Activated CD8-positive, alpha-beta memory T cell treated with anti-CD3 and anti-CD28 coated beads, Interleukin-2, amount 50 U/mL, for 48 hours (primary cell): Measurements from ENCODE around the gene NUDT2.

ENCODE experiments used
- DNase-seq: peaks from one replicate; pipeline ENCODE4 v3.0.0-alpha.2; 2020

The NUDT2 gene

DNA sequence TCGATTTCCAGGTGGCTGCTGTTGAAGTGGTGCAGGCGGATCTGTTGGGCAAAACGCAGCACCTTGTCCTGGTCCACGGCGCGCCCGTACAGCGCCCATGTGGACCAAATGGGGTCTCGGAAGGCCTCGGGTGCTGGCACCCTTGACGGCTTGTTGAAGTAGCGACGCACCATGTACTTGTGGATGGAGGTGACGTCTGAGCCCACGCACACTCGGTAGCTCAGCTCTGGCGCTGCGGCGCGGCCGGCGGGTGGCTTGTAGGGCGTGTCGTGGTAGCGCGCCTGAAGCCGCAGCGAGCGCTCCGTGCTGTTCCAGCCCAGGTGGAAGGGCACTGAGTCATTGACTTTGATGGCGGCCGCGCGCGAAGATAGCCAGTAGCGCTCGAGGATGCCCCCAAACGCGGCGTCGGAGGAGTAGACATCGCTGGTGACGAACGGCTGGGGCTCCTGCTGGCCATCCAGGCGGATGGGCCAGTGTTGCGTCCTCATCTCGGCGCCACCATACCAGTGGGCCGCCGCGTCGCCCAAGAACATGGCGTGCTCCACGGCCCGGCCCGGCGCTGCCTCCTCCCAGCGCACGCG is 42.6 kb downstream of the NUDT2 start:
- no peak for DNase-seq

DNA sequence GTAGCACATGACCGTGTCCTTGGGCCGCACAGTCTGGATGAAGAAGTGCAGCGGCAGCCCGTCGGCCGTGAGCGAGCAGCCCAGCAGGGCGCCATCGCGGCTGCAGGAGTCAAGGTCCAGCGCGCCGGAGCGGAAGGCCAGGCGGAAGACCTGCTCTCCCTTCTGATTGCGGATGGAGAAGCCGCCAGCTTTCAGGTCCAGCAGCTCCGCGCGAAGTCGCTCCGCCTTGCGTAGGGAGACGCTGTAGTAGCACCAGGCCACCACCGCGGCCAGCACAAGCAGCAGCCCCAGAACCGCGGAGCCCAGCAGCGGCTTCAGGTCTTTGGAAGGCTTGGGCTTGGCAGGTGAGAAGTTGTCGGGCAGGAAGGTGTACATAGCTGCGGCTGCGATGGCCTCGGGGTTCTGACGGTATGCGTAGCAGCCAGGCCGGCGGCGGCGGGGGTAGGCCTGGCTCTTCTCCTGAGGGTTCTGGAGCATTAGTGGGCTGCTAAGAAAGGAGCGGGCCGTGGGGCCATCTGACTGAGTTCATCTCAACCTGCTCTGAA is 43.2 kb downstream of the NUDT2 start:
- no peak for DNase-seq

DNA sequence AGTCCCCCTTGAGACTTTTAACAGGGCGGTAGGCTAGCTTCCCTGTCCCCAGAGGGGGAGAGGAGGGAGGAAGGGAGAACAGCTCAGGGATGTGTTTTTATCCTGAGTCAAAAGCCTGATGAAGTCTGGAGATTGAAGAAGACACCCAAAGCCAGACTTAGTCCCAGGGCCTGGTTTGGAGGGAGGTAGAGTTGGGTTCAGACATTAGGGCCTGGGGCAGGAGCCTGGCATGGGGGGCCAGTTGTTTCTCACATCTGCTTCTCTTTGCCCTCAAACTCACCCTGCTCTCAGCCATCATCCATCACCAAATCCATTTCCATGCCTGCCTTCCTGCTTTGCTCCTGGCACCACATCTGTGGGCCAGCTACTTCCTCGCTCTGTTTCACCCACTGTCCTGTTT is 44.4 kb downstream of the NUDT2 start:
- no peak for DNase-seq

DNA sequence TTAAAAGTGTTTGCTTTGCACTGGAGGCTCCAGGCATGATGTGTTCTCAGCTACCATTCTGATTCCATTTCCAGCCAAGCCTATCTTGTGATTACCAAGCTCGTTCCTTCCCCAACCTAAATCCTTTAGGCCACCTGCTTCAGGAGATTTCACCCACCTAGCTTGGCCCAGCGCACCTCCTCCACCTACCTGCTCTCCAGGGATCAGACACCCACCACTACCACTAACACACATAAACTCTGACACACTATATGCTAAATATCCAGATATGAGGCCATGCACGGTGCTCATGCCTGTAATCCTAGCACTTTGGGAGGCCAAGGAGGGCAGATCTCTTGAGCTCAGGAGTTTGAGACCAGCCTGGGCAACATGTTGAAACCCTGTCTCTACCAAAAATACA is 45.0 kb downstream of the NUDT2 start:
- no peak for DNase-seq

DNA sequence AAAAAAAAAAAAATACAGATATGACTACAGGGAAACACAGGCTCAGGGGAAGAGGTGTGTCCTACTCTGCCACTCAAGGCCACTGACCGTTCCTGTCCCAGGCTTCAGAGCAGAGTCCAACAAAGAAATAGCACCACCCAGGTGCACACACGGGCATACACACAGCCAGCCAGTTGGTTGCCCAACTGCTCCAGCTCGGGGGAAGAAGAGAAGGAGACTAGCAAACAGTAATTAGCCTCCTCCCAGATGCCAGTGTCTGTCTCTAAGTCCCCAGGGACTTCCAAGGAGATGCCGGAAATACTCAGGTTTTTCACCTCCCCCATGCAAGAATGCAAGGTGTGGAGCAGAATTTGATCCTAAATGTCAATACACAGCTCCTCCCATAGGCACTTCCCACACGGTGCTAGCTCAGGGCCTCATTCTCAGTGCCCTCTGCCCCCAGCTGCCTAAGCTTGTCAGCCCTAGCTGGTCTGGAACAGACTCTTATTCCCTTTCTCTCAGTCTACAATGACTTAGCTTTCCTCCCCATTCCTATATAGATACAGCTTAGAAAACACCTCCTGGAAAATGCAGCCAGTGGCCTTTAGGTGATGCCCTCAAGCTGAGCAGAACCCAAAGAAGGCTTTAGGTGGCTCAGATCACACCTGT is 45.7 kb downstream of the NUDT2 start:
- DNase-seq, result no peak

DNA sequence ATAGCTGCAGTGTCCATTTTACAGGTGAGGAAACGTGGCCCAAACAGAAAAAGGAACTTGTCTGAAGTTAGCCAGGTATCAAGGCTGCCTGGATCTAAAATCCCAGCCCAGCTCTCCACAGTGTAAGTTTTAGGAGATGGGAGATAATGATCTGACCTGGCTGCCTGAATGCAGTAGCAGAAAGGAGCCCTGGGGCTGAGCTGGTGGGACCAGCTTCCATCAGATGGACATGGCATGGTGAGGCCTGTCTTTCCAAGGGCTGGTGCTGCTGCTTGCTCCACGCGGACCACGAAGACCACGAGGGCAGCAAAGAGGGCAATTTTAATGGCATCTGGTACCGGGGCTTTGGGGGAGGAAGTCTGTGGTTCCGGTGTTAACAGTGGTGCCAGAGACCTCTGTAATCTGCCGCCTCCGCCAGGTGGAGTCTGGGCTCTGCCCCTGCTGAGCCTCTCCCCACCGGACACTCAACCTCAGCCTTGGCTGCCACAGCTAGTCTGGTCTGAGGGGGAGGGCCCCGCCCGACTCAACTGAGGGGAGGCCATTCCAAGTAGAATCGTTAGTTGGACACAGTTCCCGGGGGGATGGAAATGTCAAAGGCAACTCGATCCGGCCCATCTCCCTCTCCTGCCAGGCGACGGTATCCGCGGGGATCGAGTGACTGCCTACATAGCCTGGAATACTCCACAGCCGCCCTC is 46.7 kb downstream of the NUDT2 start:
- peak; percentile 75 for DNase-seq

DNA sequence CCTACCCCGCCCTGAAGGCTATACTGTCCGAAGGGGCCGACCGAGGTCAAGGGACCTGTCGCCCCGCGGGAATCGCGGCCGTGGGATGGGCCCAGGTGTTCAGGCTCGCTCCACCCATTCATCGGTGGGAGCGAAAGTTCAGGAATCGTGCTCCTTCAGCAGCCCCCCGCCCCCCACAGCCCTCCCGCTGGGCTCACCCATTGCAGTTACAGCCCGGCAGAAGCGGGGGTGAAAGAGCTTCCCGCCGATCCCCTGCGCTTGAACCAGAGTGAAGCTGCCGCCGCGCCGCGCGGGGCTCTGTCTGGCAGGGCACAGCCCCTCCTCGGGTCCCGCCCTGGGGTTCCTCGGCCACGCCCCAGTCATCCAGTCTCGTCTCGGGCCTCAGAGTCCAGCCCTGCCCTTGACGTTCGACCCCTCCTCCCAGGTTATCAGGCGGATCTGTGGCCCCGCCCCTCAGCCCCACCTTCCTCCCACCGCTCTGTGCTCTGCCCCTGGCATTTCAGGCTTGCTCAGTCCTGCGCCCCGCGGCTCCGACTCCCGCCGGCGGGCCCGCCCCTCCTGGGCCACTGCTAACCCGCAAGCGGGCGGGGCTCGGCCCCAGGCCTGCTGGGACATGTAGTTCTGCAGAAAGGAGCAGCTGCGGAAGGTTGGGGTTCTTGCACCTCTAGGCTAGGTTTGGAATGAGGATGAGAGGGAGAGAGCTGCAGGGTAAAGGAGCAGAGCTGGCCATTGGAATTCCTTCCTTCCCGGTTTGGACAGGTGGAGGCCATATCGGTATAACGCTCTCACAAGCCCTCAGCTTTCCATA is 47.4 kb downstream of the NUDT2 start, which contains the start of gene MYORG:
TSS of gene MYORG (minus strand) at position 303 of the 808 bp plus-strand sequence. CDS start 3,955 bp downstream, outside the sequence.
- peak; percentile 95 for DNase-seq

DNA sequence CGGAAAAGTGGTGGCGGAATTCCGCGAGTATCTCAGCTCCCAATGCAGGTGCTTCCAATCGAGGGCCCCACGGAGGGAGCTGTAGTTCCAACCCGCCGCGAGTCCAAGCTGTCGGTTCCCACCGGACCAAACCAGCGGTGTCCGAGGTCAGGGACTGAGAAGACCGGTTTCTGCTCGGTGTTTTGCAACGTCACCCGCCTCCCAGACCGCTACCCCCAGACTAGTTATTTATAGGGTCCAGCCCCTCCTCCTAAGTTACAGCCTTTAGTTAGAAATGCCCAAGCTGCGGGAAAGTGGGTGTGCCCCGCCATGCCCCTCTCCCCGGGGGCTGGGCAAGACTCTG is 48.0 kb downstream of the NUDT2 start:
- no peak for DNase-seq

DNA sequence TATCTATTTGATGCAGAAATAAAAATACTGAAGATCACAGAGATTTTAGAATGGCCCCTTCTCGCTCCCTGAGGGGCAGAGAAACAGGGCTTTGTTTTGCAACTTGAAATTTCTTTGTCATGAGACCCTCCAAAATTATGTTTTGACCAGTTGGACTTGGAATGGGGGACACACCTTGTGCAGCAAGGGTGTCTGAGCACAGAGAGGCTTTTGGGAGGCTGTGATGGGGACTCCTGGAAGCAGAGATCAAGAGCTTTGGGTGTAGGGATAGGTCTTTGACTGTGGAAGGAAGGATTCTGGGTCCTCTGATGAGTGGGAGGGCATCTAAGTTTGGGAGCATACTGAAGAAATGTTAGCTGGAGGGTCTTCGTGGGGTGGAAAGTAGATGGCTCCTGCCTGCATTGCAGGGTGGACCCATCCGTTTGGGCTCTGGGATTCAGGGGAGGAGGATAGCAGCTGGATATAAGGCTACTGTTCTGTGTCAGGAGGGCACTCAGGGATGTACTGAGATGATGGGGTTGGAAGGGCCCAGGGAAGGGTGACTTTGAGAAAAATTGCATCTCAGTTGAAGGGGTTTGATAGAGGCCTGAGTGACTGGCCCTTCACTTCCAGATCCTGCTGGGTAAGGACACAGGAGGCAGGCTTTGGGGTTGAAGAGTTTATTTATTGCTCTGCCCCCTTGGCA is 49.1 kb downstream of the NUDT2 start:
- no peak for DNase-seq

DNA sequence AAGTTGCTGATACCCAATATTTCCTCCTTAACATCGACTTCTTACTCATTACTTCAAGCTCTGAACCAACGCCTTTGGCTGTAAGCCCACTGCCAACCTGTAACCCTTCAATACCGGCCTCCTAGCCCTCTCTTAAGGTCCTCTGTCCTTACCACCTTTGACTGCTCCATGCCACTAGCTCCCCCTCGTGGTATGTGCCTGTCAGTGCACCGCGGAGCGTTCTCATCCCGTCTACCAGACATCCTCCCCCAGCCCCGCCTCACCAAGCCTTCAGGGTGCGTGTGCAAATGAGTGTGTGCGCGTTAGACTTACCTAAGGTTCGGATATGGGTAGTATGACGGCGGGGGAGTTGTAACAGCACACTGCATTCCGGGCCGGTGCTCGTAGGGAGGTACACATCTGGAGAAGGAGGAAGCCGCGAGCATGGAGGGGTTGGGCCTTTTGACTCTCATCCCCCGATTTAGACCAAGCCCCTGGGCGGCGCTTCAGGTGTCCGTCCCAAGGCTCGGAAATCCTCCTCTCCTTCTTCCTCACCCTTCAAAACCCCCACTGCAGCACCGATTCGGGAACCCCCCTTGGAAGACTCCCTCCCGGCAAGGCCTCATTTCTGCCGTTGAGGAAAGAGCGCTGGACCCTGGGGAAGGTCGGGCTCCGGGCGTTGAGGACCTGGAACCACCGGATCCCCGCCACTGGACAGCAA is 50.1 kb downstream of the NUDT2 start:
- DNase-seq, result peak; percentile 94

DNA sequence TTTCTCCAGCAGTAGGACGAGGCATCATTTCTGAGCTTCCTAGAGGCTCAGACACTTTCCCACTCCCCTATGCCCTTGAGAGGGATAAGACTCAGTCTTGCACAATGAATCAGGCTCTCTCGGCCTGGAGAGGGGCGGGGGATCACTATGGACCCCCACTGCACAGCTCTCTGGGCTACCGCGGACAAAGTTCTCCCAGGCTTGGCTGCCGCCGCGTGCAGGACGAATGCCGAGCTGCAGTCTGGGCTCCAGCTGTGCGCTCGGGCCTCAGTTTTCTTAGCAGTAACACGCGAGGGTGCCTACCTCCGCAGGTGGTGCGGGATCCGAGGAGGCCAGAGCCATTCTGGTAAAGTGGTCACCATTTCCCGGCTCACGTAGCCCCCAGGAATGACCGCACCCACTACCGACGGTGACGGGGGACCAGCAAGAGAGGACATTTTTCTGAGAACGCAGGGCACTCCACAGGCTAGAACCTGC is 50.7 kb downstream of the NUDT2 start:
- peak; percentile 63 for DNase-seq

DNA sequence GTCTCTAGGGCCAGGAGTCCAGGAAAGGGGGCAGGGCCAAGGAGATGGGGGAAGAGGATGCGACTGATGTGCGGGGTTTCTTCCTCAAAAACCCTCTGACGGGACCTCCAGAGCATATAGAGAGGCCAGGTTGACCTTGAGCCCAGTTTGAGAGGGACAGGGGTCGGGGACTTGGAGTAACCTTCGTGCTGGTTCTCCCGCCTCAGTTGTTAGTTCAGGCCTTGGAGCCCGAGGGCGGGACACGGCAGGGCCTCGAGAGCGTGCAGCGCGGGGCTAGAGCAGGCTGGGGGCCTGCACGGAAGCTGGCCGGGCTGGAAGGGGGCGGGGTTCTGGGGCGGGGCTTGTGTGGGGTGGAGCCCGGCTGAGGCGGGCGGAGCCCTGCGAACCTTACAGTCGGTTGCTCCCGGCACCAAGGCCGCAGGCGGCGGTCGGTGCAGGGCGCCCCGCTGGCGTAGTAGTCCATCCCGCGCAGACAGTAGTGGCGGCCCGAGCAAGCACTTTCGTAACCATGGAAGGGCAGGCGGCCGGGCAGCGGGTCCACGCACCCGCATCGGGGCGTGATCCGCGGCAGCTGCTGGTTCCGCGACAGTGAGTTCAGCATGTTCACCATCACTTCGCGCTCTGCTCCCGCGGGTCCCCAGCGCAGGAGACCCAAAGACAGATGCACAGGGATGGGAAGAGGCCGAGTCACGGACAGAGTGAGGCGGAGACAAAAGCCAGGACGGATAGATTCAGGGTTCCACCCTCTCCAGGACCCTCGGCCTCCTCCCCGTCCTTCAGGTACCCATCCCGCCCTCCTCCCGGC is 51.3 kb downstream of the NUDT2 start:
- DNase-seq, result peak; percentile 87

DNA sequence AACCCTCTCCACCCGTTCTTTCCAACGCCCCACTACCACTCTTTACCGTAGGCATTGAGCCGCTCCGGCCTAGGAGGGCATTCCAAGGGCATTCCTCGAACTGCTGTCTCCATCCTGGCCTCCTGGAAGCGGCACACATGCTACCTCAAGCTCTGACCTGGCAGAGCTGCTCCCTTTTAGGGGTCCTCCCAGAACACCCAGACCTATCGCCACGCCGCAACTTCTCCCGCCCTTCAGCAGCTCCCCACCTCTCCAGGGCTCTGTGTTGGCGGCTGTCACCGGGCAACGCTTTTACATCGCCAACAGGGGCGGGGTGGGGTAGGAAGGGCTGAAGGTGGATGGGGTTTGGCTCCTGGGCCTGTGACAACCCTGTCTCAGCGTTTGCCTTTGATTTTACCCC is 52.0 kb downstream of the NUDT2 start:
- no peak for DNase-seq

DNA sequence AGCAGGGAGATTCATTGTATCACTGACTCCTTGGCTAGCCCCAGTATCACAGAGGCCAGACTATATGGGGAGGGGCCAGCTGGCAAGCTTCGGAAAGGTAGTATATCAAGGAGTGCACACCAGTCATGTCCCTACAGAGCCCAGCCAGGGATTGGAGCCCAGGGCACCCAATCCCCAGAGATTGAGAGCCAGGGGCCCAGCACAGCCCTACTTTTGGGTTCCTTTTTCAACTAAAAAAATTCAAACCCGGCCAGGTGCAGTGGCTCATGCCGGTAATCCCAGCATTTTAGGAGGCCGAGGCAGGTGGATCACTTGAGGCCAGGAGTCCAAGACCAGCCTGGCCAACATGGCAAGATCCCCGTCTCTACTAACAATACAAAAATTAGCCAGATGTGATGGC is 52.7 kb downstream of the NUDT2 start:
- no peak for DNase-seq

DNA sequence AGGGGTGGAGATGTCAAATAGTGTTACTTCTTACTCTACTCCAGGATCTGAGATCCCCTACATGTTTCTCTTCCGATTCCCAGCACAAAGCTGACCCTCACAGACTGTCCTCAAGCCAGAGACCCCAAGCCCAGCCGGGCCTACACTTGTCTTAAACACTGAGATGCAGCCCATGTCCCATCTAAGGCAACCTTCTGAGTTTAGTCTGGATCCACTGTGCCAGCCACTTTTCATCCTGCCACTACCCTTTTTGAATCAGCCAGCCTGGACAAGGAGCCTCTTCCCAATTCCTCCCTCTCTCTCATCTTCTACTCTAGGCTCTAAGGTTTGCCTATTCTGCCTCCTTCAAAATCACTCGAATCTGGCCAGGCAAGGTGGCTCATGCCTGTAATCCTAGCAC is 53.5 kb downstream of the NUDT2 start:
- peak; percentile 26 for DNase-seq

DNA sequence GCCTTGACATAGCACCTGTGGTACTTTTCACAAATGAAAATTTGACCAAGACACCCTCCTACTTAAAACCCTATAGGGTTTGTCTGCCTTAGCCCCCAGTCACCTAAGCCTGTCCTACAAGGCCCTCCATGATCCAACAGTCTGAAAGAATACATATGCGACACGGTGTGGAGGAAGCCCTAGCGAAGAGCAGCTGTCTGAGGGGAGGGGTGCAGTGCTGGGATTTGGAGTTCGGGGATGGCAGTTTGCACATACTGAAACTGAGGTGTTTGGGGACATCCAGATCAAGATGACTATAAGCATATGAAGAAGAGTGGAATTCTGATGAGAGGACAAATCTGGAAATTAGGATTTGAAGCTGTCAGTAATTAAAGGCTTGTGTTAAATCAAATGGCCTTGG is 54.5 kb downstream of the NUDT2 start:
- peak; percentile 29 for DNase-seq

DNA sequence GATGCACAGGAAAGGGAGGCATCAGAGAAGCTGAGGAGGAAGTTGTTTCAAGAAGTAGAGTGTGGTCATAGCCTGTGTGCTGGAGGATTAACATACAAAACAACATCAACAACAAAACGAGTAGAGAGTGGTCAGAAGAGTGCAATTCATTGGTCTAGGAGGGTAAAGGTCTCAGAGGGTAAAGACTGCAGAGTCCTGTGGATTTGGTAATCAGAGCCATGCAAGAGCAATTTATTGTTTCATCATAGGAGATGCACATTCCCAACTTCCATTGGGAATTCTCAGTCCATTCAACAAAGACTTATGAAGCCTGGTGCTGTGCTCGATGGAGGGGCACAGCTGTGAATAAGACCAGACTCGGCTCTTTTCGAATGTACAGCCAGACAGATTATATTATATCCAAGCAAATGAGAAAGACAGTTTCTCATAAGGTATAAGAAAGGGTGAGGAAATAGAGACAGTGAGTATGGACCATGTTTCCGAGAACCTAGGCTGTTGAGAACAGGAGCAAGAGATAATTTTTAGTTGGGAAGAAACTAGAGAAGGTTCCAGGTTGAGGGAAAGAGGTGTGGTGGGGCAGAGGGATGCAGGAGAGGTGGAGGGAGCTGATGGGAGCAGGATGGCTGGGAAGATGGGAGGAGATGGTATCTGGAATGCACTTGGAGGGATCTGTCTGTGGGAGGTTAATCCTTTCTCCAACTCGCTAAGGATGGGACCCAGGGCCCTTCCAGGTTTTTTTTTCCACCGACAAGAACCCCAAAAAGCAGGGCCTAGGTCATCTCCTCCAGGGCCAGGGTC is 55.2 kb downstream of the NUDT2 start:
- DNase-seq, result no peak

DNA sequence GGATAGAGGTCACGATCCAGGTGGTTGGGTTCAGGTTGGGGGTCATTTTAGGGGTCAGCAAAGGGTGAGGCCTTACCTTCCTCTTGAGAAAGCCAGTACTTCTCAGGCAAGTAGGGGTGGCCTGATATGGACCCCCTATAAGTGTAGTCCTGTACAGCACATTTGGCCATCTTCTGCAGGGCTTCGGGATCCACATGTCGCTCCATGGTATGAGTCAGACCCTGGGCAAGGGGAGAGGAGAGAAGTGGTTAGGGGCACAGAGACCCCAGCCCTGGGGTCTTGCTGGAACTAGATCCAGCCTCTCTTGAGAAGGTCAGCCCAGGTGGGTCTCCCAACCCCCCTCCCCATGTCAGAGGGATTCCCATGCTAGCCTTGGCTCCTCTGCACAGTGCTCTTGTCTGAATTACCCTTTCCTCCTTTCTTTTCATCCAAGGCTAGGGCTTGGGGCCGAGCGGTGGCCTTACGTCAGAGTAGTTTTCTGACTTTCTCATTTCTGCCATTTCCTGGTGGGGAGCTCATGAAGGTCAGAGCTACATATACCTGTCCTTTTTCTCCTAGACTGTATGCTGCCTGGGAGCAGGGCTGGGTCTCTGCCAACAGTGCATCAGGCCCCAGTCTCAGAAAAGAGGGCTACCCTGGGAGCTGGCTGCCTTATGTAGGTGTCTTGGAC is 56.3 kb downstream of the NUDT2 start:
- peak; percentile 32 for DNase-seq

DNA sequence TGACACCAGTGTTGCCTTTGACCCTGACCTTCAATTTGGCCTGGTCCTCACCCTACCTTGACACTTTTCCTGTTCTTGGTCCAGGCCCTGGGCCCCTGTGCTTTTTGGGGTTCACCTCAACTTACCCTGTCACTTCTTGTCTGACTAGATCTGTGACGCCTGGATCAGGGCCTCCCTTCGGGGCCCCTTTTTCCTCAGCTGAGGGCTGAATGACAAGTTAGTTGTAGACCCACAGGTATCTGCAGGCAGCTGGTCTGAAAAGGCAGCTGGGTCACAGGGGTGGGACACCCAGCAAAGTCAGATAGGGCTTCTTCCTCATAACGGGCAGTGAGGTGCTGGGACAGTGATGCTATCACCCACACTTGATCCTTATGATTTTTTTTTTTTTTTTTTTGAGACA is 57.3 kb downstream of the NUDT2 start:
- peak; percentile 33 for DNase-seq

DNA sequence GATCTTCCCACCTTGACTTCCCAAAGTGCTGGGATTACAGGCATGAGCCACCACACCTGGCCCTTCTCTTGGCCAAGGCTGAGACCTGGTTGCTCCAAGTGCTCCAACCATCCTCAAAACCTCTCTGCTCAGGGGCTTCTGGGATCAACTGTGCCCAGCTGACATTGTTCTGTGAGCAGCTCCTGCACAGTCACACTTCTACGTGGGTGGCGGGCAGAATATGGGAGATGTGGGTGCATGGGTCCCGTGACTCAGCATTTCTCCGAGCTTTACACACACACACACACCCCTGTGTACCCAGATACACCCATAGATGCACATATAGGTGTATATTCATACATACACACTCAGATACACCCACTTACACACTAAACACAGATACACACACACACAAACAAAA is 57.9 kb downstream of the NUDT2 start:
- DNase-seq, result peak; percentile 30
